Measurements from ENCODE around the gene NIPAL1. TPM values are rescaled to one million over a fixed set of nuclear protein-coding genes. Genes with fewer than 3 reads are reported as not detected.
"Not testable (repeated sequence)": the region's sequence is repeated elsewhere in the genome, so short reads cannot be mapped to it uniquely, and the experiment has no call there.

NIPAL1 gene
- total RNA-seq, 4 donors from 2014 or later, result 0.33 to 1.3 (median 0.60) TPM

DNA sequence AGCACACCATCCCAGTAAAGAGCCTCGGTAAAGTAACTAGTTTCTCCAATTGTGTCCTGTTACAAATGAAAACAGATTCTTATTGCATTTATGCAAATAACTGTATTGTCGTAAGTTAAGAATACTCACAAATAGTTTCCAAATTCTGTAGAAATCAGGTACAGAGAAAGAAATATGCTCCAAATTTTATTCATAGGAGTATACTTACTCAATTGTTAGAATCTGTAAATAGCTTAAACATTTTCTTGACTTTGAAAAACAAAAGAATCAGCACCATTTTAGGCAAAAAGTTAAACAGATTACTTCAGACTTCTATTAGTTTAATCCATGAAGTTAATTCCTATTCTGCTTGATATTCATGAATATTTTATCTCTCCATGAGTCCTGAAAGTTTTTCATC is 10.8 kb upstream of the NIPAL1 start:
- Histone ChIP-seq H3K36me3 (no peaks in the 10 kb centered on the region), H3K27me3 (no peaks in the 10 kb centered on the region), H3K4me1 (no peaks in the 10 kb centered on the region), H3K9me3 (peaks cover 0 to 14% (median 2%) of the 10 kb centered on the region in 4 donors), H3K4me3 (no peak overlapping the region), H3K27ac (replicated peaks in 1 of 4) (no peak overlapping the region)
- intact Hi-C loops (cut with DNase I), result no loop called here
- no peak for DNase-seq (ENCODE audit: extremely low spot score)
- TF ChIP-seq POLR2AphosphoS5 (IDR thresholded peaks at IDR 0.05) (no peak), CTCF (IDR thresholded peaks at IDR 0.05) (no peak), EP300 (IDR thresholded peaks at IDR 0.05) (no peak), POLR2A (IDR thresholded peaks at IDR 0.05; ENCODE audit: low read depth) (no peak)
- WGBS, result 91% methylated on average over 2 of the region's 2 CpGs

DNA sequence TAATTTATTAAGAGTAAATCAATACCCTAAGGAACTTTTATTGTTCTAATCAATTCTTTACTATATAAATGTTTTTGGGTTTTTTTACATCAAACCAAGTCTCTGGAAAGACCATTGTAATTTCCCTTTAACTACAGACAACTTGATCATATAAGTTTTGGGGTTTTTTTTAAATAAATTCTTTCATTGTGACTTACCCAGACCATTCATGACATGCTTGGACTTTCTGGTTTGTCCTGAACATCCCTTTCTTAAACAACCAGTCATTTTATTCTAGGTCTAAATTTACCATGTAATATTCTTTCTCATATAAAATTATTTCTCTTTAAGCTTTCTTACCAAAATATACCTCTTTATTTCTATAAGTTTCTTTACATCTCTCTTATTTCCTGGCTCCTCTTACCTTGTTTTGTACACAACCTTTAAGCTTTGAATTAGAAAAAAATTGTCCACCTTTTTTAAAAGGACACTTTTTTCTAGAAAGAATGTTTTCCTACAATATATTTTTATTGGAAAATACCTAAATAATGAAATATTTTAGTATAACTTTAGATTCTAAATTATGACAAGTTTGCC is 8.5 kb upstream of the NIPAL1 start:
- intact Hi-C loops (cut with DNase I), result no loop called here
- no peak for TF ChIP-seq POLR2AphosphoS5 (IDR thresholded peaks at IDR 0.05)
- TF ChIP-seq CTCF (IDR thresholded peaks at IDR 0.05), result no peak
- no peak for TF ChIP-seq EP300 (IDR thresholded peaks at IDR 0.05)
- no peak for TF ChIP-seq POLR2A (IDR thresholded peaks at IDR 0.05; ENCODE audit: low read depth)

GRCh38 chr4:48010906-48011305 is 5.7 kb upstream of the NIPAL1 start:
- H3K4me1 ChIP-seq; intact Hi-C loops (cut with DNase I); H3K27ac ChIP-seq (replicated peaks in 1 of 4); DNase-seq (ENCODE audit: extremely low spot score); H3K4me3 ChIP-seq; H3K36me3 ChIP-seq: not testable (repeated sequence)
- peaks cover 0 to 14% (median 0%) of the 10 kb centered on the region in 4 donors for H3K27me3 ChIP-seq
- peaks cover 0 to 14% (median 2%) of the 10 kb centered on the region in 4 donors for H3K9me3 ChIP-seq
- 90% methylated on average over 6 of the region's 6 CpGs for WGBS

More for the DNA sequence above, 8.5 kb upstream of the NIPAL1 start:
- Histone ChIP-seq H3K4me1 (no peaks in the 10 kb centered on the region), H3K9me3 (peaks cover 0 to 14% (median 2%) of the 10 kb centered on the region in 4 donors), H3K27me3 (no peaks in the 10 kb centered on the region), H3K27ac (replicated peaks in 1 of 4) (no peak overlapping the region), H3K36me3 (no peaks in the 10 kb centered on the region), H3K4me3 (no peak overlapping the region)
- no peak for DNase-seq (ENCODE audit: extremely low spot score)

DNA sequence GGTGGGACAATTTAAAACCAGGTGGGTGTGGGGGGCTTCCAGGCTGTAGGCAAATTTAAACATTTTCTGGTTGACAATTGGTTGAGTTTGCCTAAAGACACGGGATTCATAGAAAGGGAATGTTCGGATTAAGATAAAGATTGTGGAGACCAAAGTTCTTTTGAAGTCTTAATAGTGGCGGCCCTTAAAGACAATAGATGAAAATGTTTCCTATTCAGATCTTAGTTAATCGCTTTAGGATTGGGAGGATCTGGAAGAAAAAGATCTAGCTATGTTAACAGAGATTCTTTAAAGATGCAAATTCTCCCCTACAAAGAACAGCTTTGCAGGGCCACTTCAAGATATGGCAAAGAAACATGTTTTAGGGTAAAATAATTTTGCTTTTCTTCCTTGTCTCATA is 4.8 kb upstream of the NIPAL1 start:
- Histone ChIP-seq H3K9me3 (peaks cover 0 to 10% (median under 1%) of the 10 kb centered on the region in 4 donors), H3K27me3 (peaks cover 0 to 22% (median 0%) of the 10 kb centered on the region in 4 donors), H3K4me3 (no peak overlapping the region), H3K27ac (replicated peaks in 1 of 4) (no peak overlapping the region), H3K36me3 (no peaks in the 10 kb centered on the region), H3K4me1 (peaks cover 6 to 11% (median 10%) of the 10 kb centered on the region in 4 donors)
- TF ChIP-seq CTCF (IDR thresholded peaks at IDR 0.05), result no peak
- no peak for TF ChIP-seq POLR2AphosphoS5 (IDR thresholded peaks at IDR 0.05)
- no peak for TF ChIP-seq EP300 (IDR thresholded peaks at IDR 0.05)
- no peak for TF ChIP-seq POLR2A (IDR thresholded peaks at IDR 0.05; ENCODE audit: low read depth)
- intact Hi-C loops (cut with DNase I), result no loop called here
- no peak for DNase-seq (ENCODE audit: extremely low spot score)
- 91% methylated on average over 4 of the region's 4 CpGs for WGBS

GRCh38 chr4:48012824-48013223 is 3.7 kb upstream of the NIPAL1 start:
- 66% methylated on average over 3 of the region's 3 CpGs for WGBS
- H3K27me3 ChIP-seq, result peaks cover 0 to 32% (median 6%) of the 10 kb centered on the region in 4 donors
- intact Hi-C loops (cut with DNase I), result no loop called here
- H3K4me1 ChIP-seq, result peaks cover 6 to 19% (median 18%) of the 10 kb centered on the region in 4 donors
- no peak overlapping the region for H3K4me3 ChIP-seq
- peaks cover 0 to 1% (median 0%) of the 10 kb centered on the region in 4 donors for H3K9me3 ChIP-seq
- no peak overlapping the region for H3K27ac ChIP-seq (replicated peaks in 1 of 4)
- no peak for DNase-seq (ENCODE audit: extremely low spot score)
- TF ChIP-seq POLR2AphosphoS5 (IDR thresholded peaks at IDR 0.05) (no peak), CTCF (IDR thresholded peaks at IDR 0.05) (no peak), POLR2A (IDR thresholded peaks at IDR 0.05; ENCODE audit: low read depth) (no peak)
- no peaks in the 10 kb centered on the region for H3K36me3 ChIP-seq
